HepG2 (cell line): ENCODE measurements around the gene STK38L. TPM values are rescaled to one million over a fixed set of nuclear protein-coding genes. Genes with fewer than 3 reads are reported as not detected.

Experiments
- EED ChIP-seq: sonication (generic); formaldehyde crosslinking; IDR thresholded peaks from 2 replicates; pipeline ENCODE4 v1.5.0; 2020; ENCODE audit warnings: mild to moderate bottlenecking, missing genetic modification reagents
- ELF1 ChIP-seq: sonication (generic); formaldehyde crosslinking; IDR thresholded peaks from 2 replicates; pipeline ENCODE4 v1.4.0; 2020; ENCODE audit warnings: missing genetic modification reagents
- HDAC1 ChIP-seq: sonication (generic); formaldehyde crosslinking; IDR thresholded peaks from 2 replicates; pipeline ENCODE4 v1.5.1; 2020; ENCODE audit warnings: mild to moderate bottlenecking, missing genetic modification reagents
- MED1 ChIP-seq: sonication (generic); formaldehyde crosslinking; IDR thresholded peaks from 2 replicates; pipeline ENCODE4 v1.4.0; 2020; ENCODE audit warnings: missing genetic modification reagents
- MIXL1 ChIP-seq: IDR thresholded peaks from 2 replicates; pipeline ENCODE4 v1.6.1; 2016
- POLR2G ChIP-seq: fragments of 200-400 bp; formaldehyde crosslinking; IDR thresholded peaks from 2 replicates; pipeline ENCODE4 v1.6.1; 2018; ENCODE audit warnings: mild to moderate bottlenecking, low read depth, low read length, moderate library complexity
- SNRNP70 ChIP-seq: fragments of 200-400 bp; formaldehyde crosslinking; IDR thresholded peaks from 2 replicates; pipeline ENCODE4 v1.6.1; 2017; ENCODE audit warnings: mild to moderate bottlenecking, low read depth, low read length, moderate library complexity
- SP140L ChIP-seq: sonication (generic); formaldehyde crosslinking; IDR thresholded peaks from 2 replicates; pipeline ENCODE4 v1.4.0; 2020; ENCODE audit warnings: missing genetic modification reagents, borderline replicate concordance
- TEAD2 ChIP-seq: sonication (generic); formaldehyde crosslinking; IDR thresholded peaks from 2 replicates; pipeline ENCODE4 v1.9.0; 2021; ENCODE audit warnings: missing genetic modification reagents
- ZNF552 ChIP-seq: sonication (generic); formaldehyde crosslinking; IDR thresholded peaks from 2 replicates; pipeline ENCODE4 v1.9.0; 2022; ENCODE audit warnings: missing genetic modification reagents, mild to moderate bottlenecking, borderline replicate concordance
- ZNF883 ChIP-seq: sonication (generic); formaldehyde crosslinking; IDR thresholded peaks from 2 replicates; pipeline ENCODE4 v1.5.1; 2020; ENCODE audit warnings: mild to moderate bottlenecking, missing genetic modification reagents; ENCODE audit errors: not compliant biosample characterization
- polyA plus RNA-seq, 8 experiments: library from polyadenylated mRNA; depleted of rRNA in 3 of 8; stranded (reverse) in 7 of 8; unstranded in 1 of 8; fragments of >200 nt; fragmentation: Illumina TruSeq in 4 of 8; extraction: Trizol in 4 of 8; gene quantifications; 2 replicates each; pipeline versions ENCODE4 v1.2.1 to v1.2.3, GENCODE V29; 2011 to 2016; ENCODE audit warnings: low read depth in 4 of 8, missing spikeins in 1 of 8, mixed read lengths in 1 of 8; ENCODE audit not compliant: insufficient read depth in 1 of 8
- total RNA-seq, 5 experiments: library from RNA; depleted of rRNA; stranded (reverse); fragments of >200 nt; fragmentation: Illumina TruSeq; extraction: Trizol; gene quantifications; 2 replicates each; pipeline ENCODE4 v1.2.3, GENCODE V29; 2016; ENCODE audit warnings: low read depth in 1 of 5
- TF ChIP-seq, protein P1 (sequence below): sonication (generic); formaldehyde crosslinking; IDR thresholded peaks from 2 replicates; pipeline ENCODE4 v1.4.0; 2020; ENCODE audit warnings: missing genetic modification reagents
- TF ChIP-seq, protein P2 (sequence below): sonication (generic); formaldehyde crosslinking; IDR thresholded peaks from 2 replicates; pipeline ENCODE4 v1.4.0; 2020; ENCODE audit warnings: mild to moderate bottlenecking, missing genetic modification reagents
- TF ChIP-seq, protein P3 (sequence below), 2 experiments: fragments of 450-650 bp in 1 of 2; sonication (generic) in 1 of 2; formaldehyde crosslinking in 1 of 2; IDR thresholded peaks; 2 replicates each; pipeline versions ENCODE4 v1.6.1 to v1.8.0; 2016 to 2022; ENCODE audit warnings: antibody characterized with exemption in 1 of 2, mild to moderate bottlenecking in 1 of 2, missing genetic modification reagents in 1 of 2
- TF ChIP-seq, protein P4 (sequence below): sonication (generic); formaldehyde crosslinking; IDR thresholded peaks from 2 replicates; pipeline ENCODE4 v1.4.0; 2020; ENCODE audit warnings: mild to moderate bottlenecking, missing genetic modification reagents, borderline replicate concordance

Gene STK38L
- total and polyA plus RNA-seq, 2 of the 13 experiments (the other 11 are each of a cell fraction or from before 2014, with no cell fraction given): 6.1 to 26.4 TPM

GRCh38 chr12:27332714-27333402 is 88.8 kb downstream of the STK38L start, which contains the start of gene BMAL2 (continued):
- TF ChIP-seq, protein P1, sequence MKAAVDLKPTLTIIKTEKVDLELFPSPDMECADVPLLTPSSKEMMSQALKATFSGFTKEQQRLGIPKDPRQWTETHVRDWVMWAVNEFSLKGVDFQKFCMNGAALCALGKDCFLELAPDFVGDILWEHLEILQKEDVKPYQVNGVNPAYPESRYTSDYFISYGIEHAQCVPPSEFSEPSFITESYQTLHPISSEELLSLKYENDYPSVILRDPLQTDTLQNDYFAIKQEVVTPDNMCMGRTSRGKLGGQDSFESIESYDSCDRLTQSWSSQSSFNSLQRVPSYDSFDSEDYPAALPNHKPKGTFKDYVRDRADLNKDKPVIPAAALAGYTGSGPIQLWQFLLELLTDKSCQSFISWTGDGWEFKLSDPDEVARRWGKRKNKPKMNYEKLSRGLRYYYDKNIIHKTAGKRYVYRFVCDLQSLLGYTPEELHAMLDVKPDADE (CRISPR knock-in tag): no peak
- TF ChIP-seq MED1 (CRISPR knock-in tag) (peak; percentile 17; the same call in 1 of the 2 replicates), TEAD2 (CRISPR knock-in tag) (no peak), MIXL1 (CRISPR knock-in tag) (no peak), HDAC1 (peak; percentile 11; the same call in 1 of the 2 replicates), EED (CRISPR knock-in tag) (no peak), POLR2G (peak; percentile 57; the same call in 1 of the 2 replicates), ZNF883 (CRISPR knock-in tag) (no peak), SNRNP70 (no peak), ELF1 (no peak), ZNF552 (CRISPR knock-in tag) (no peak), SP140L (CRISPR knock-in tag) (no peak)
- TF ChIP-seq, protein P2, sequence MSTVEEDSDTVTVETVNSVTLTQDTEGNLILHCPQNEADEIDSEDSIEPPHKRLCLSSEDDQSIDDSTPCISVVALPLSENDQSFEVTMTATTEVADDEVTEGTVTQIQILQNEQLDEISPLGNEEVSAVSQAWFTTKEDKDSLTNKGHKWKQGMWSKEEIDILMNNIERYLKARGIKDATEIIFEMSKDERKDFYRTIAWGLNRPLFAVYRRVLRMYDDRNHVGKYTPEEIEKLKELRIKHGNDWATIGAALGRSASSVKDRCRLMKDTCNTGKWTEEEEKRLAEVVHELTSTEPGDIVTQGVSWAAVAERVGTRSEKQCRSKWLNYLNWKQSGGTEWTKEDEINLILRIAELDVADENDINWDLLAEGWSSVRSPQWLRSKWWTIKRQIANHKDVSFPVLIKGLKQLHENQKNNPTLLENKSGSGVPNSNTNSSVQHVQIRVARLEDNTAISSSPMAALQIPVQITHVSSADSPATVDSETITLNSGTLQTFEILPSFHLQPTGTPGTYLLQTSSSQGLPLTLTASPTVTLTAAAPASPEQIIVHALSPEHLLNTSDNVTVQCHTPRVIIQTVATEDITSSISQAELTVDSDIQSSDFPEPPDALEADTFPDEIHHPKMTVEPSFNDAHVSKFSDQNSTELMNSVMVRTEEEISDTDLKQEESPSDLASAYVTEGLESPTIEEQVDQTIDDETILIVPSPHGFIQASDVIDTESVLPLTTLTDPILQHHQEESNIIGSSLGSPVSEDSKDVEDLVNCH (CRISPR knock-in tag): no peak
- TF ChIP-seq, protein P3, sequence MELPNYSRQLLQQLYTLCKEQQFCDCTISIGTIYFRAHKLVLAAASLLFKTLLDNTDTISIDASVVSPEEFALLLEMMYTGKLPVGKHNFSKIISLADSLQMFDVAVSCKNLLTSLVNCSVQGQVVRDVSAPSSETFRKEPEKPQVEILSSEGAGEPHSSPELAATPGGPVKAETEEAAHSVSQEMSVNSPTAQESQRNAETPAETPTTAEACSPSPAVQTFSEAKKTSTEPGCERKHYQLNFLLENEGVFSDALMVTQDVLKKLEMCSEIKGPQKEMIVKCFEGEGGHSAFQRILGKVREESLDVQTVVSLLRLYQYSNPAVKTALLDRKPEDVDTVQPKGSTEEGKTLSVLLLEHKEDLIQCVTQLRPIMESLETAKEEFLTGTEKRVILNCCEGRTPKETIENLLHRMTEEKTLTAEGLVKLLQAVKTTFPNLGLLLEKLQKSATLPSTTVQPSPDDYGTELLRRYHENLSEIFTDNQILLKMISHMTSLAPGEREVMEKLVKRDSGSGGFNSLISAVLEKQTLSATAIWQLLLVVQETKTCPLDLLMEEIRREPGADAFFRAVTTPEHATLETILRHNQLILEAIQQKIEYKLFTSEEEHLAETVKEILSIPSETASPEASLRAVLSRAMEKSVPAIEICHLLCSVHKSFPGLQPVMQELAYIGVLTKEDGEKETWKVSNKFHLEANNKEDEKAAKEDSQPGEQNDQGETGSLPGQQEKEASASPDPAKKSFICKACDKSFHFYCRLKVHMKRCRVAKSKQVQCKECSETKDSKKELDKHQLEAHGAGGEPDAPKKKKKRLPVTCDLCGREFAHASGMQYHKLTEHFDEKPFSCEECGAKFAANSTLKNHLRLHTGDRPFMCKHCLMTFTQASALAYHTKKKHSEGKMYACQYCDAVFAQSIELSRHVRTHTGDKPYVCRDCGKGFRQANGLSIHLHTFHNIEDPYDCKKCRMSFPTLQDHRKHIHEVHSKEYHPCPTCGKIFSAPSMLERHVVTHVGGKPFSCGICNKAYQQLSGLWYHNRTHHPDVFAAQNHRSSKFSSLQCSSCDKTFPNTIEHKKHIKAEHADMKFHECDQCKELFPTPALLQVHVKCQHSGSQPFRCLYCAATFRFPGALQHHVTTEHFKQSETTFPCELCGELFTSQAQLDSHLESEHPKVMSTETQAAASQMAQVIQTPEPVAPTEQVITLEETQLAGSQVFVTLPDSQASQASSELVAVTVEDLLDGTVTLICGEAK (IDR thresholded peaks at IDR 0.05): no peak
- TF ChIP-seq, protein P3 (CRISPR knock-in tag; IDR thresholded peaks at IDR 0.05): no peak
- TF ChIP-seq, protein P4, sequence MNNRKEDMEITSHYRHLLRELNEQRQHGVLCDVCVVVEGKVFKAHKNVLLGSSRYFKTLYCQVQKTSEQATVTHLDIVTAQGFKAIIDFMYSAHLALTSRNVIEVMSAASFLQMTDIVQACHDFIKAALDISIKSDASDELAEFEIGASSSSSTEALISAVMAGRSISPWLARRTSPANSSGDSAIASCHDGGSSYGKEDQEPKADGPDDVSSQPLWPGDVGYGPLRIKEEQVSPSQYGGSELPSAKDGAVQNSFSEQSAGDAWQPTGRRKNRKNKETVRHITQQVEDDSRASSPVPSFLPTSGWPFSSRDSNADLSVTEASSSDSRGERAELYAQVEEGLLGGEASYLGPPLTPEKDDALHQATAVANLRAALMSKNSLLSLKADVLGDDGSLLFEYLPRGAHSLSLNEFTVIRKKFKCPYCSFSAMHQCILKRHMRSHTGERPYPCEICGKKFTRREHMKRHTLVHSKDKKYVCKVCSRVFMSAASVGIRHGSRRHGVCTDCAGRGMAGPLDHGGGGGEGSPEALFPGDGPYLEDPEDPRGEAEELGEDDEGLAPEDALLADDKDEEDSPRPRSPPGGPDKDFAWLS (CRISPR knock-in tag): no peak
